Measurements from ENCODE around the gene CAMTA1. TPM values are rescaled to one million over a fixed set of nuclear protein-coding genes. Genes with fewer than 3 reads are reported as not detected.

Gene CAMTA1
- total RNA-seq, 1 experiment from 2014 or later = 82.2 TPM

GRCh38 chr1:6935911-6936690 is 150.8 kb downstream of the CAMTA1 start:
- TF ChIP-seq CTCF (IDR thresholded peaks at IDR 0.05) = no peak
- no peak for TF ChIP-seq SIN3A (IDR thresholded peaks at IDR 0.05; ENCODE audit: borderline replicate concordance, insufficient read depth, low read depth, low read length)
- TF ChIP-seq REST (IDR thresholded peaks at IDR 0.05; ENCODE audit: insufficient read depth in 1 of 2, low read depth in 2 of 2, low read length in 1 of 2) = no peak
- no peak for TF ChIP-seq POLR2AphosphoS5 (IDR thresholded peaks at IDR 0.05; ENCODE audit: low read depth, low read length)
- TF ChIP-seq TCF7L2 (IDR thresholded peaks at IDR 0.05; ENCODE audit: low read depth, low read length) = no peak
- no peaks in the 10 kb centered on the region for H3K36me3 ChIP-seq (ENCODE audit: control insufficient read depth, insufficient read depth, low read length)
- no peak for ATAC-seq
- H3K4me3 ChIP-seq (ENCODE audit: low read depth in 2 of 2, low read length in 2 of 2) = no peak overlapping the region
- H3K27ac ChIP-seq (ENCODE audit: low read length) = no peak overlapping the region
- in situ Hi-C loops (cut with HindIII; ENCODE audit: low pct_unique_long_range_greater_than_20kb, low sequenced_read_pairs) = no loop called here
- ChIA-PET CTCF (no interaction called here), POLR2A (no interaction called here)
- intact Hi-C loops (cut with micrococcal nuclease; ENCODE audit: unreplicated experiment) = no loop called here
- no peaks in the 10 kb centered on the region for H3K9me3 ChIP-seq (ENCODE audit: control insufficient read depth, insufficient read depth, low read depth, low read length)
- no peak for DNase-seq (ENCODE audit: low read depth, low spot score)
- H3K4me1 ChIP-seq (ENCODE audit: control insufficient read depth, insufficient read depth, low read length) = 0 out of 2 replicates have a peak, but pooled peaks cover 2% of the 10 kb centered on the region
- peaks cover 12% of the 10 kb centered on the region for H3K27me3 ChIP-seq (ENCODE audit: control insufficient read depth, insufficient read depth, low read length)
- no TSS peak for BruUV-seq (replicated peaks)

GRCh38 chr1:6937048-6937447 is 151.8 kb downstream of the CAMTA1 start:
- TF ChIP-seq TCF7L2 (IDR thresholded peaks at IDR 0.05; ENCODE audit: low read depth, low read length) = no peak
- TF ChIP-seq SIN3A (IDR thresholded peaks at IDR 0.05; ENCODE audit: borderline replicate concordance, insufficient read depth, low read depth, low read length) = no peak
- no peak for TF ChIP-seq CTCF (IDR thresholded peaks at IDR 0.05)
- no peak for TF ChIP-seq POLR2AphosphoS5 (IDR thresholded peaks at IDR 0.05; ENCODE audit: low read depth, low read length)
- TF ChIP-seq REST (IDR thresholded peaks at IDR 0.05; ENCODE audit: insufficient read depth in 1 of 2, low read depth in 2 of 2, low read length in 1 of 2) = no peak
- in situ Hi-C loops (cut with HindIII; ENCODE audit: low pct_unique_long_range_greater_than_20kb, low sequenced_read_pairs) (no loop called here), intact Hi-C loops (cut with micrococcal nuclease; ENCODE audit: unreplicated experiment) (no loop called here)
- H3K4me1 ChIP-seq (ENCODE audit: control insufficient read depth, insufficient read depth, low read length) = 0 out of 2 replicates have a peak, but pooled peaks cover 2% of the 10 kb centered on the region
- ATAC-seq (no peak), DNase-seq (ENCODE audit: low read depth, low spot score) (no peak)
- no TSS peak for BruUV-seq (replicated peaks)
- no peak overlapping the region for H3K4me3 ChIP-seq (ENCODE audit: low read depth in 2 of 2, low read length in 2 of 2)
- POLR2A ChIA-PET = no interaction called here
- no peaks in the 10 kb centered on the region for H3K36me3 ChIP-seq (ENCODE audit: control insufficient read depth, insufficient read depth, low read length)
- no peak overlapping the region for H3K27ac ChIP-seq (ENCODE audit: low read length)
- CTCF ChIA-PET = no interaction called here
- H3K9me3 ChIP-seq (ENCODE audit: control insufficient read depth, insufficient read depth, low read depth, low read length) = no peaks in the 10 kb centered on the region
- peaks cover 12% of the 10 kb centered on the region for H3K27me3 ChIP-seq (ENCODE audit: control insufficient read depth, insufficient read depth, low read length)
